ENCODE data around the gene ETDB.
"Not testable (repeated sequence)": the region's sequence is repeated elsewhere in the genome, so short reads cannot be mapped to it uniquely, and the experiment has no call there.

The ETDB gene

GRCh38 chrX:135120056-135120576 is at the start of gene ETDB:
Gene ETDB (minus strand): TSS chrX:135120526. CDS start chrX:135119261, 1,265 bp downstream.
- not testable (repeated sequence) for DNase-seq (ENCODE audit: low read depth)

- not testable (repeated sequence) for DNase-seq (ENCODE audit: low read depth)
Observed at GRCh38 chrX:135169534-135169933, 49.2 kb upstream of the ETDB start.

- DNase-seq (ENCODE audit: low read depth), result no peak
Observed at GRCh38 chrX:135168486-135168885, 48.2 kb upstream of the ETDB start.

- not testable (repeated sequence) for DNase-seq (ENCODE audit: low read depth)
Observed at GRCh38 chrX:135154688-135155087, 34.4 kb upstream of the ETDB start.

- DNase-seq (ENCODE audit: low read depth), result not testable (repeated sequence)
Observed at GRCh38 chrX:135126145-135126544, 5.8 kb upstream of the ETDB start.

GRCh38 chrX:135116064-135116463 is 4.3 kb downstream of the ETDB start:
- not testable (repeated sequence) for DNase-seq (ENCODE audit: low read depth)

GRCh38 chrX:135114392-135114791 is 5.9 kb downstream of the ETDB start:
- no peak for DNase-seq (ENCODE audit: low read depth)

GRCh38 chrX:135112743-135113142 is 7.6 kb downstream of the ETDB start:
- DNase-seq (ENCODE audit: low read depth), result no peak

- DNase-seq (ENCODE audit: low read depth), result no peak
Observed at GRCh38 chrX:135112096-135112729, 8.1 kb downstream of the ETDB start.

- DNase-seq (ENCODE audit: low read depth), result no peak
Observed at GRCh38 chrX:135109554-135109953, 10.8 kb downstream of the ETDB start.

- no peak for DNase-seq (ENCODE audit: low read depth)
Observed at GRCh38 chrX:135099493-135099783, 20.9 kb downstream of the ETDB start.

- DNase-seq (ENCODE audit: low read depth), result not testable (repeated sequence)
Observed at GRCh38 chrX:135097196-135097744, 23.1 kb downstream of the ETDB start.

- no peak for DNase-seq (ENCODE audit: low read depth)
Observed at GRCh38 chrX:135095715-135096114, 24.6 kb downstream of the ETDB start.

GRCh38 chrX:135094726-135095125 is 25.6 kb downstream of the ETDB start:
- DNase-seq (ENCODE audit: low read depth), result no peak

- DNase-seq (ENCODE audit: low read depth), result no peak
Observed at GRCh38 chrX:135089126-135089525, 31.2 kb downstream of the ETDB start.

GRCh38 chrX:135087867-135088266 is 32.5 kb downstream of the ETDB start:
- no peak for DNase-seq (ENCODE audit: low read depth)

- no peak for DNase-seq (ENCODE audit: low read depth)
Observed at GRCh38 chrX:135086197-135086854, 34.0 kb downstream of the ETDB start.

GRCh38 chrX:135081693-135082404 is 38.5 kb downstream of the ETDB start:
- DNase-seq (ENCODE audit: low read depth), result no peak
